Left hindlimb (tissue), 1 donor: Measurements from ENCODE around the gene RNF138.
"Not testable (repeated sequence)": the region's sequence is repeated elsewhere in the genome, so short reads cannot be mapped to it uniquely, and the experiment has no call there.

Source experiments
- DNase-seq: peaks from one replicate; pipeline ENCODE4 v3.0.0-alpha.2; 2018

Gene RNF138

DNA sequence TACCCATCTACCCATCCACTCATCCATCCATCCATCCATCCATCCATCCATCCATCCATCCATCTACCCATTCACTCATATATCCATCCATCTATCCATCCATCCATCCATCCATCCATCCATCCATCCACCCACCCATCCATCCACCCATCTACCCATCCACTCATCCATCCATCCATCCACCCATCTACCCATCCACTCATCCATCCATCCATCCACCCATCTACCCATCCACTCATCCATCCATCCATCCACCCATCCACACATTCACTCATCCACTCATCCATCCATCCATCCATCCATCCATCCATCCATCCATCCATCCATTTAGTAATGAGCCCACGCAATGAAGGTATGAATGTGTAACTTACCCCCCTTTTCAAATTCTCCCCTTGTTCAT lies 85.1 kb downstream of the RNF138 start:
- DNase-seq = not testable (repeated sequence)

DNA sequence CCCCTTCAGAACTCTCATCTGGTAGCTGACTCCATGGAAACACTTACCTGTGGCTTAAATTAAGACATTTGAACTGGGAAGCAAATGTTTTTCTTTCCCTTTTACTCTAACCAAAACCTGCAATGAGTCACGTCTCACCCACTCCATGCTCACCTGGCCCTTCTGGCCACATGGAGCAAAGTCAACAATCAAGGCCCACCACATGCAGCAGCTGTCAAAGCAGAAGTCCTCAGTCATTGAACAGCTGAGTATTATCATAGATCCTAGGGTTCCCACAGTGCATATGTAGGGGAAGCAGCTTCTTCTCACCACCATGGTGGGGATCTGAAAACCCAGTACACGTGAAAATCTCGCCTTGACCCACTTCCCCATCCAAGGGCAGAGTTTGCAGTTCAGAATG lies 85.9 kb downstream of the RNF138 start:
- no peak for DNase-seq
